Stimulated activated naive CD4-positive, alpha-beta T cell (primary cell): ENCODE data around the gene RTTN.
"Not testable (repeated sequence)": the region's sequence is repeated elsewhere in the genome, so short reads cannot be mapped to it uniquely, and the experiment has no call there.

Experiments used
- DNase-seq, 6 experiments: peaks; one replicate each; lab custom pipeline; 2025; lab: John Stamatoyannopoulos, UW

The RTTN gene

GRCh38 chr18:70154591-70155194 is 50.8 kb downstream of the RTTN start:
- no peak for DNase-seq

- no peak for DNase-seq
Measured at GRCh38 chr18:70151614-70152013, 53.9 kb downstream of the RTTN start.

- DNase-seq, result no peak
Measured at GRCh38 chr18:70149616-70150301, 55.7 kb downstream of the RTTN start.

DNA sequence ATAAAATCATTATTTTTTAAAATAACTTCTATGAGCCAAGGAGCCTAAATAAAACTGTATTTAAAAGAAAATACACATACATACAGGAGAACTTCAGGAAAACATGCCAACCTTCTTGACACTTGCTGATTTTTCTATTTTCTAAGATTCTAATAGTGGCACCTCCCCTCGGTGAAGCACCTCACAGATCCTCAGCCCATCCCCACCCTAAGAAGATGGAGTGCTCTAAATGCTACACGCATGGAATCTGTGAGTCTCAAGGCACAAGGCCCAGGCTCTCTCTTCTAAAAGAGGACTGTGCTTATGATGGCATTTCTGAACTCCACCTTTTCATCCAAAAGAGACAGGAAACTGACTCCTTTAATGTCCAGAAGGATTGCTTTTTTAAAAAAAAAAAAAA is 56.3 kb downstream of the RTTN start:
- no peak for DNase-seq

GRCh38 chr18:70148039-70148938 is 57.2 kb downstream of the RTTN start:
- DNase-seq, result no peak

DNA sequence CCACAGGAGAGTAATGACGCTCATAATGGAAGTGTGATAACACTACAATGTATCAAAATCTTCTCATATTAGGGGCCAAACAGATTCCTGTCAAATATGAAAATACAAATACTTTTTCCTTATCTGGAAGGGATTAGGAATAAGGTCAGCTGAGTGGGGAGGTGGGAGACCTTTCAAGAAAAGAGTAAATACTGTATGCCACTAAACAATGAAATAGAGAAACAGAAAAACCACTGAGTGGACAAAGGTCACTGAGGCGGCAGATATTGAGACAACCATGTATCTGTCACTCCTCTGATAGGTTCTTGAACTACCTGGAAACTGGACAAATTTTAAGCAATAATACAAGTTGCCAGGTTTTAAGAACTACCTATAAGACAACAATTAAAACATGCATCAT is 59.3 kb downstream of the RTTN start:
- no peak for DNase-seq

- no peak for DNase-seq
Measured at GRCh38 chr18:70142001-70142400, 63.5 kb downstream of the RTTN start.

DNA sequence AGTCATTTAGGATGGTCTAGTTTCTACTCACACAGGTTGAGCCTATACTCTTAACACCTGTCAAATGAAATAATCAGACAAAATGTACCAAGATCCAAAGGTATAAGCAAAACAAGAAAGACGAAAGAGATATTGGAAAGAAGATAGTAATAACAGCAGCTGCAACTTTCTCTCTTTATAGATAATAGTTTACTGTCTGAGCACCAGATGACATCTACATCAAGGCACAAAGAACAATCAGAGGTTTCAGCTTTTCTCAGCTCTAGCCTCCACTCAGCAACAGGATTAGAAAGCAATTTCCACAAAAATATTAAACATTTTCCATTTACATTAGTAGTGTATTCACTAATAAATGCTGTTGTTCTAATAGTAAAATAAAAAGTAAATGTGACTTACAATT is 66.3 kb downstream of the RTTN start:
- DNase-seq, result no peak

- DNase-seq, result no peak
Measured at GRCh38 chr18:70135604-70136003, 69.9 kb downstream of the RTTN start.

DNA sequence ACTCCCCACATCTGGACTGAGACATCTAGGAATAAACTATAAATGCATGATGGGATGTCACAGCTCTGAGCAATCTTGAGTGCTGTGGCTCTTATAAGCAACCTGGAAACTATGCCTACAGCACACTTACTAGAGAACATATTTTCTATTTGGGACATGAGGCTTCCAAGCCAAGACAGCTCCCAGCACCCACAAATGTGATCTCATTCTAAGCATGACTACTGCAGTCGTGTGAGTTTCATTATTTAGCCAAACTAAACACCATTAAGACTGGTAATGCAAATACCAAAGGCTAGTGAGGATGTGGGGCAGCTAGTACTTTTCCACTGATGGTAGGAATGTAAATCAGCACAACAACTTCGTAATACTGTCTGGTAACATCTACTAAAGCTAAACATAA is 72.5 kb downstream of the RTTN start:
- no peak for DNase-seq

DNA sequence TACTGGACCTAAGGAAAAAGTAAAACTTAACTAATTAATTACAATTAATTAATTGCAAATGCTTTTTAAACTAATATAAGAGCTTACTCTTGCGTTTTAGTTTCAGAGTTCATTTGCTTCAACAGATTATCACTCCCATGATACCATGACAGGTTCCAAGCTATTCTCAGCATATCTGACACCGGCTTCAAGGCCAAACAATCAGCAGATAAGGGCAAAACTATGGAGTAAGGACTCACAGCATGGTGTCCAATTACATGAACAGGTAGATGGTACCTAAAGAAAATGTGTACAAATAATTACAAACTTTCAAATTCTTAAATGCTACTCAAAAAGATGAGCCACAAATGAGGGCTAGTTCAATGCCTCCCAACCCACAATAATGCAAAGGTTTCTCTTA is 77.2 kb downstream of the RTTN start:
- DNase-seq, result no peak

GRCh38 chr18:70127359-70127758 is 78.1 kb downstream of the RTTN start:
- no peak for DNase-seq

GRCh38 chr18:70126832-70127231 is 78.7 kb downstream of the RTTN start:
- DNase-seq, result no peak

- DNase-seq, result no peak
Measured at GRCh38 chr18:70124139-70124538, 81.3 kb downstream of the RTTN start.

DNA sequence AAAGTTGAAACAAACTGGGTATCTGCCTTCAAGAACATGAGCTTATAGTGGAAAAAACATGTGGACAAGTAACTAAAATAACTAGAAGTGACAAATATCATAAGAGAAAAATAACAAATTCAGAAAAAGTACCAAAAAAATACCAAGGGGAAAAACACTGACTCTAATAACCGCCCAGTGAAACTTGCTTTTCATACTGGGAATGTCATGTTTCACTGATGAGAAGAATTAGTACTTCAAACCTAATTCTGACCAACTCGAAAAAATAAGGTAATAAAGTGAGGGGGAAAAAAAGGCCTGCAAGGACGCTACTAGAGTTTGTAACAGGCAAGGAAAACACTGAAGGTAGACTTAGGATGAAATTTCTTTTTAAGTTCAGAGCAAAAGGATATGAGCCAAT is 83.6 kb downstream of the RTTN start:
- no peak for DNase-seq

DNA sequence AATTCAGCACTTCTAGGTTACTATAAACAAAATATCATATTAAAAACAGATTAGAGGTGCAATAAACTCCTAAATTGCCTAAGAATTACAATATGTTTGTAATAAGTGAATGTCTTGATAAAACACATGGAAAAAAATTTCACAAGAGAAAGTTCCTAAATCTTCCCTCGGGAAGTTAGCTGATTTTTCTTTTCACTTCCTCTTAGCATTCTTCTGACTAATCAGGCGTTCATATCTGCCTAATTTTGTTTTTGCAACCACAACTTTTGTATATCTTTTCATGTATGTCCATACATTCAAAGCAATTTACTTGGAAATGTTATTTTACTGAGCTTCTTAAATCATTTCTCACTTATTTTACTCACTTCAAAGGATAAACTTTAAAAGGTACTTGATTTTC is 88.5 kb downstream of the RTTN start:
- DNase-seq, result no peak

- no peak for DNase-seq
Measured at GRCh38 chr18:70113511-70113910, 92.0 kb downstream of the RTTN start.

- no peak for DNase-seq
Measured at GRCh38 chr18:70110678-70111077, 94.8 kb downstream of the RTTN start.

GRCh38 chr18:70107091-70107490 is 98.4 kb downstream of the RTTN start:
- DNase-seq, result no peak

DNA sequence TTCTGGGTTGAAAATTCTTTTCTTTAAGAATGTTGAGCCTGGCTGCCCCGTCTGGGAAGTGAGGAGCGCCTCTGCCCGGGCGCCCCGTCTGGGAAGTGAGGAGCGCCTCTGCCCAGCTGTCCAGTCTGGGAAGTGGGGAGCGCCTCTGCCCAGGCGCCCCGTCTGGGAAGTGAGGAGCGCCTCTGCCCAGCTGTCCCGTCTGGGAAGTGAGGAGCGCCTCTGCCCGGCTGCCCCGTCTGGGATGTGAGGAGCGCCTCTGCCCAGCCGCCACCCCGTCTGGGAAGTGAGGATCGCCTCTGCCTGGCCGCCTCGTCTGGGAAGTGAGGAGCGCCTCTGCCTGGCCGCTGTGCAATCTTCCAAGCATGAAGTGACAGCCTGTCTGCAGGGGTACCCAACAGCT is 102.6 kb downstream of the RTTN start:
- not testable (repeated sequence) for DNase-seq

DNA sequence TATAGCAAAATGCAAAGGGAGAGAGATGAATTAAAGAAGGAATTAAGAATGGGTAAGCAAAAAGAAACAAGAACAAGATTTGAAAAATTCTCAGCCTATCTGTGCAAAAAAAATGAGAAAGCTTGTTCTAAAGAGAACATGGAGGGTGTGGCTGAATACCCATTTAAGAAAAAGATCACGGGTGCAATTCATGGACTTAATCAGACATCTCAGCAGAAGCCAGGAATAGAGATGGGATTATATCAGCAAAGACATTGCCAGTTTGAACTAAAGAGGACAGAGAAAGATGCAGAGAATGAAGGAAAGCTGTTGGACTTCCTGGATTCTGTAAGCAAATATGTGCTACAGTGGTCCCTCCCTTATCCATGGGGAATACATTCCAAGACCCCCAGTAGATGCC is 115.6 kb downstream of the RTTN start:
- no peak for DNase-seq

DNA sequence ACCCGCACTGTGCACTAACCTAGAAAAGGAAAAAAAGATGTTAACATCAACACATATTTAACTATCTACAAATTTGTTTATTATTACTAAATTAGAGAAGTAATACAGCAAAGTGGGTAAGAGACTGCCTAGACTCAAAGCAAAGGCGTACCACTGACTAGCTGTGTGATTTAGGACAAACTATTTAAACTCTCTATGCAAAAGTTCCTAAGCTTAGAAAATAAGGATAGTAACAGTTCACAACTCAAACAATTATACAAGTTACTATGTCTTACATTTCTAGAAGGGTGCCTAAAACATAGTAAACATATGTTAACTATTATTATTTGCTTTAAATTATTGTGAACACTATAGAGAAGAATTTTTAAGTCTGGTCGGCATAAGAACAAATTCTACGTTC is 119.4 kb downstream of the RTTN start:
- no peak for DNase-seq

DNA sequence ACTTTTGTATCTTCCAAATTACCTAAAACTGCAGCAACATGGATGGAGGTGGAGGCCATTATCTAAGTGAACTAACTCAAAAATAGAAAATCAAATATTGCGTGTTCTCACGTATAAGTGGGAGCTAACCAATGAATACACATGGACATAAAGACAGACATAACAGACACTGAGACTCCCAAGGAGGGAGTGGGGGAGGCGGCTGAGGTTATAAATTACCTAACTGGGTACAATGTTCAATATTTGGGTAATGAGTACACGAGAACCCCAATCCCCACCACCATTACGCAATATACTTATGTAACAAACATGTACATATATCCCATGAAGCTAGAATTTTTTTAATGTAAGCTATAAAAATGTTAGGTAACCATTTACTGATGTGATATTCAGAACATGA is 119.8 kb downstream of the RTTN start:
- no peak for DNase-seq
